Ovary (tissue), 3 donors: Measurements from ENCODE around the gene ITPK1.

Source experiments
- EP300 ChIP-seq: sonication (generic); formaldehyde crosslinking; IDR thresholded peaks from one replicate; pipeline ENCODE4 v1.6.1; 2017; ENCODE audit warnings: antibody characterized with exemption
- POLR2A ChIP-seq: fragments of 450-650 bp; IDR thresholded peaks from one replicate; pipeline ENCODE4 v1.6.1; 2017; ENCODE audit warnings: antibody characterized with exemption, mild to moderate bottlenecking, moderate library complexity
- TF ChIP-seq, protein P1 (sequence below), 3 donors: fragments of 450-650 bp in 2 of 3; fragments of 200-600 bp in 1 of 3; IDR thresholded peaks; one replicate each; pipeline versions ENCODE4 v1.5.1 to v1.8.0; 2016 to 2022; ENCODE audit warnings: antibody characterized with exemption in 3 of 3, mild to moderate bottlenecking in 1 of 3
- donor health status: DM: no; HTN: no; CAD: no.

DNA sequence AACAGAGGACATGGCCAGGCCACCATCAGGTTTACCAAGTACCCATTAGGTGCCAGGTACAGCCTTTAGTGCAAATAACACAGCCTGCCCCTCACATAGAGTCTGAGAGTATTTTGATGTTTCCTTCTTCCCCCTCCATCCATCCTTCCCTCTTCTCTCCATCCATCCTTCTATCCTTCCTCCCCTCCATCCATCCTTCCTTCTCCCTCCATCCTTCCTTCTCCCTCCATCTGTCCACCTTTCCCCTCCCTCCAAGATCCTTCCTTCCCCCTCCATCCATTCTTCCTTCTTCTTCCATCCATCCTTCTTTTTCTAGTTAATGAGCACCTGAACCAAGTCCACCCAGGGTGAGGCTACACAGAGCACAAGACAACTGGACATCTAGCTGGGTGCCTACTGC is 39.8 kb downstream of the ITPK1 start:
- no peak for TF ChIP-seq POLR2A
- TF ChIP-seq, protein P1, sequence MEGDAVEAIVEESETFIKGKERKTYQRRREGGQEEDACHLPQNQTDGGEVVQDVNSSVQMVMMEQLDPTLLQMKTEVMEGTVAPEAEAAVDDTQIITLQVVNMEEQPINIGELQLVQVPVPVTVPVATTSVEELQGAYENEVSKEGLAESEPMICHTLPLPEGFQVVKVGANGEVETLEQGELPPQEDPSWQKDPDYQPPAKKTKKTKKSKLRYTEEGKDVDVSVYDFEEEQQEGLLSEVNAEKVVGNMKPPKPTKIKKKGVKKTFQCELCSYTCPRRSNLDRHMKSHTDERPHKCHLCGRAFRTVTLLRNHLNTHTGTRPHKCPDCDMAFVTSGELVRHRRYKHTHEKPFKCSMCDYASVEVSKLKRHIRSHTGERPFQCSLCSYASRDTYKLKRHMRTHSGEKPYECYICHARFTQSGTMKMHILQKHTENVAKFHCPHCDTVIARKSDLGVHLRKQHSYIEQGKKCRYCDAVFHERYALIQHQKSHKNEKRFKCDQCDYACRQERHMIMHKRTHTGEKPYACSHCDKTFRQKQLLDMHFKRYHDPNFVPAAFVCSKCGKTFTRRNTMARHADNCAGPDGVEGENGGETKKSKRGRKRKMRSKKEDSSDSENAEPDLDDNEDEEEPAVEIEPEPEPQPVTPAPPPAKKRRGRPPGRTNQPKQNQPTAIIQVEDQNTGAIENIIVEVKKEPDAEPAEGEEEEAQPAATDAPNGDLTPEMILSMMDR (IDR thresholded peaks at IDR 0.05) = no peak
- no peak for TF ChIP-seq EP300
